ENCODE data around the gene SDK2.

Gene SDK2

GRCh38 chr17:73584049-73584448, 60.2 kb downstream of the SDK2 start:
- DNase-seq = no peak

- no peak for DNase-seq
Observed at GRCh38 chr17:73582821-73583220, 61.4 kb downstream of the SDK2 start.

DNA sequence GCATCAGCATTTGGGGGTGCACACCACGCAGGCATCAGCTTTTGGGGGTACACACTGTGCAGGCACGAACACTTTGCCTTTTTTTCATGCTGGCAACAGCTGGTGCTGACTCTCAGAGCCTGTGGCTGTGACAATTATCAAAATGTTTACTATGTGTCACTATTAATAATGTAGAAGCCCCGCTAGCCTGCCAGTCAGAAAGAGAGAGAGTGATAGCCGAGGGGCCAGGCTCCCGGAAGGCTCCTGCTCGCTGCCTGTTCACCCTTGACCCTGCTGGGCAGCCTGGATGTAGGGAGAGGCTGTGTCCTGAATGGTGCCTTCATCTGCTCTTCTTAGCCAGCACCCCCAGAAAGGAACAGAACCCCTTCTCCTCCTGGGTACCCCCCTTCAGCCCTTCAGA, 61.9 kb downstream of the SDK2 start:
- no peak for DNase-seq

DNA sequence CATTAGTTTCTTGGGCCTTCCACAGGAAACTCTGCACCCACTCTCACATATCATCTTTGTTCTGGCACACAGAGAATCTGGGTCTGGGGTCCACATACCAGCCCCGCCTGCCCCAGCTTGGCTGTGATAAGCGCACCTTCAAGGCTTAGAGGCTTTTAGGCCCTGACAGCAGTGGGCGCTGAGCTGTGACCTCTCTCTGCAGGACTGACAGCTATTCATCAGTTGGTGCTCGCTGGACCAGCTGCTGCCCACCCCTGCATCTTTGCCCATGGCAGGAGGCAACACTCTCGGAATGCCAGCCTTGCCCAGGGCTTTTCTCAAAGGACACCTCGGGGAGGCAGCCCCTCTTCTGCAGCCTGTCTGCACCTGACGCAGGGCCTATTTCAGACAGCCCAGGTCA, 62.9 kb downstream of the SDK2 start:
- DNase-seq = no peak

DNA sequence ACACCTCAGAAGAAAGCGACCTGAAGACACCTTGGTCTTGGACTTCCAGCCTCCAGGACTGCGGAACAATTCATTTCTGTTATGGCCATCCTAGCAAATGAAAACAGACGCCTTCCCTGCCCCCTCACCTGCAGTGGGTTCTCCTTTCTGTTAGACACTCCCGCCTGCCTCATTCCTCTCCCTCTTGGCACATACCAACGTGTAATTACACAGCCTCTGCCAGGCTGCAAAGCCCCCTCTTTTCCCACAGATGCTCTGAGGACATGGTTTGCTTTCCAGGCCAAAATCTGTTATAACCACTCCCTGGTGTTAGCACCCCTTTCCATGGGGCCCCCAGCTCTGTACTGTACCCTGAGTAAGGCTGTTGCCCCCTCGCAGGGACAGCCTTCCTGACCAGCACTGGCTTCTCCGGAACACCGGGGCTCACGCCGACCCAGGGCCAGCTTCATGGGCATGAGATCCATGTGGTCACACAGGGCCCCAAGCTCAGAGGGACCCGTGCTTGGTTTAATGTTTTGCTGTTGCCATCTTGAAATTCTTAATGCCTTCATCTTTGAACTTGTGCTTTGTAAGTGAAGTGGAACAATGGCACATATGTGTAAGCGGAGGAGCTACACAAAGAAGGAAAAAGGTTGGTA, 64.1 kb downstream of the SDK2 start:
- no peak for DNase-seq

DNA sequence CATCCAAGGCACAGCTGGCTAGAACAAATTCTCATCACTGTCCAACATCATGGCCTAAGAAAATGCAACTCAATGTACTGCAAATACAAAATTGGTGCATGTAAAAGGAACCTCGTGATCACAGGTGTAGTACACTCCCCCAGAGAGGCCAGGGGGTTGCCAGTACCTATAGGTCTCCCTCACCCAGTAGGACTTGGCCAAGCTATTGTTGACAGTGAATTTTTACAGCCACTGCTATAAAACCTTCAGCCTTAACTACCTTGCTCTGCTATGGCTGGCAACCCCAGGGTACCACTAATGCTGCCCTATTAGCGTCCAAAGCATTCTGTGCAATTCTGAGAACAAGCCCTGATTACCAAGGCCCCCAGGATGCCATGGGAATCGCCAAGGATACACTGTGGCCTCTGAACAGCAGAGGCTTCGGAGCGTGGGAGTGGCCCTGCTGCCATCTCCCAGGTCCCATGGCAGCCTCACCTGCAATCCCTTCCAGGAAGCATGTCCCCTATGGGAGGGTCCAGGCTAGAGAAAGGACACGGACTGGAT, 67.6 kb downstream of the SDK2 start:
- no peak for DNase-seq

- DNase-seq = no peak
Observed at GRCh38 chr17:73575470-73576221, 68.6 kb downstream of the SDK2 start.

GRCh38 chr17:73571511-73572130, 72.6 kb downstream of the SDK2 start:
- no peak for DNase-seq

DNA sequence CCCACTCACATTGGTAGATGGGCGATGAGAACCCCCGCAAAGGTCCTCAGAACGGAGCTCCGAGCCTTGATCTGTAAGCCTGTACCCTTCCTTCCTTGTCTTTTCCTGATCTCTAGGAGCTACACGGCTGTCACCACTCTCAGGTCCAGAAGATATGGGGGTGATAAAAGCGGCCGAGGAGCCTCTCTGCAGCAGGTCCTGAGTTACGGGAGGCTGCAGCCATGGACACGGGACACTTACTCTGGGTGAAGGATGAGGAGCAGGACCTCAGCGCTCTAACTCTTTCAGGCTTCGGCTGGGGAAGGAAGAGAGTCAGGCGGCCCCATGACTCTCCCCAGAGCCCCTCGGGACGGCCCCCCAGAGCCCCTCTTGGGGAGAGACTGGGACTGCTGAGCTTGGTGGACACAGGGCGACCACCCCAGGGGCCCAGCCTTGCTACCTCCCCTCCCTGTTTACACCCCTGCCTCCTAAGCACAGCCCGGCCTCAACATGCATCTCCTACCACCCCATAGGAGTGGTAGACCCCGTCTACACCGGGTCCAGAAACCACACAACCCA, 74.4 kb downstream of the SDK2 start:
- no peak for DNase-seq

- no peak for DNase-seq
Observed at GRCh38 chr17:73568934-73569333, 75.3 kb downstream of the SDK2 start.

- no peak for DNase-seq
Observed at GRCh38 chr17:73566905-73567782, 77.1 kb downstream of the SDK2 start.

DNA sequence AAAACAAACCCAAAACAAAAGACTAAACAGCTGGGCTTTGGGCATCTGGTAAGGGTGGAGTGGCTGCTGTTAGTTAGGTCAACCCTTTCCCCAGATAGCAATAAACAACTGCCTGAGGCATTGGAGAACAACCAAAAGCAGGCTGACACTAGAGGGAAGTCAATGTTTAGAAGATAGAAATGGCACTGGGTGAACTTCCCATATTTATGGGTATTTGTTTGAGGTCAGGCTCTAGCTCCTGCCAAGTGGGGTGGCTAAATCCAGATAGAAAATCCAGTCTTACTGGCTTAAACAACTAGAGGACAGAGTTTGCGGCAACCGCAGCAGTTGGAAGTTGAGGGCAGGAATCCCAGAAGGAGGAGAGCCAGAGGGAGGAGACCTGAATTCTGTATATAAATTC, 79.4 kb downstream of the SDK2 start:
- DNase-seq = no peak

- no peak for DNase-seq
Observed at GRCh38 chr17:73562896-73563295, 81.3 kb downstream of the SDK2 start.

GRCh38 chr17:73561111-73561510, 83.1 kb downstream of the SDK2 start:
- no peak for DNase-seq

DNA sequence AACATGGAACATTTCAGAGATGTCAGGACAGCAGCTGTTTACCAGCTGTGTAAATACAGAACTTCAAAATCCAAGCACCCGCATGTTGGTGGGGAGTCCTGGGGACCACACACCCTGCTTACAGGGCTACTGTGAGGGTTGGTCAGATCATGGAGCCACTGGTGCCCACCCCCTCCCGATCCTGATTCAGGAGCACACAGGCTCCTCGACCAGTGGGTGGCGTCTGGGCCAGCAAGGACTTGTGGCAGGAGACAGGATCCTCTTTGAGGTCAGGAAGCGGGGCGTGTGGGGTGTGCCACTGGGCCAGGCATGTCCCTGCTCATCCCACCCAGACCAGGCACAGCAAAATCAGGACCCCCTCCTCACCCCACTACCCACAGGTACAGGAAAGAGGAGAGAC, 83.6 kb downstream of the SDK2 start:
- DNase-seq = no peak

DNA sequence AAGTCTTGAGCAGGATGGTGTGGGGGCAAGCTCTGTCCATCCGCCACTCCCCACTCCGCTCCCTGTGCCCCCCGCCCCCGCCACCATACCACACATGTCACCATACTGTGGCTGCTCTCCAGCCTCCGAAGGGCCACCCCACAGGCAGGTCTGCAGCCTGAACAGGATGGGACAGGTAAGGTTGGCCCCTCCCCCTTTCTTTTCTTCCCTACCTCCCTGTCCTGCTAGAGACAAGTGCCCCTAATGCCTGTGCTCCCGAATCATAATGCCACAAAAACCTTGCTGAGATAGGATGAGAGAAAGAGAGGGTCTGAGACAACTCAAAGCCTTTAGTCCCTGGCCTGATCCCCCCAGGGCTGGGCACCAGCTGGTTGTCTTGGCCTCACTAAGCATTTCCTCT, 84.7 kb downstream of the SDK2 start:
- no peak for DNase-seq

- DNase-seq = no peak
Observed at GRCh38 chr17:73555199-73555960, 88.9 kb downstream of the SDK2 start.

GRCh38 chr17:73554498-73554897, 89.7 kb downstream of the SDK2 start:
- no peak for DNase-seq

DNA sequence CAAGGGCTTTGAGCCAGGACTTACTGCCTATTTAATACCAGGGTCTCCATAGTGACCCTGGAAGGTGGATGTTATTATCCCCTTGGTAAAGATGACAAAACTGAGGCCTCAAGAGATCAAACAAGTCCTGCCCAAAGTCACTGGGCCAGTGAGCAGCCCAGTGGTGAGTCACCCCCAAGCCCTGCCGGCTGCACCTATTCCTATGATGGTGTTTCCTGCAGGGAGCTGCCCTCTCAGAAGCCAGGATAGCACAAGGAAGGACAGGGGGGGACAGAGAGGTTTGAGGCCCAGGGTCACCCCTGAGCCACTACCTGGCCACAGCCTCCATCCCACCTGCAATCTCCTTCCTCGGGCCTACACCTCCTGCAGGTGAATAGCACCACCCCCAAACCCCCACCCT, 90.9 kb downstream of the SDK2 start:
- DNase-seq = no peak

GRCh38 chr17:73552300-73553048, 91.8 kb downstream of the SDK2 start:
- no peak for DNase-seq

DNA sequence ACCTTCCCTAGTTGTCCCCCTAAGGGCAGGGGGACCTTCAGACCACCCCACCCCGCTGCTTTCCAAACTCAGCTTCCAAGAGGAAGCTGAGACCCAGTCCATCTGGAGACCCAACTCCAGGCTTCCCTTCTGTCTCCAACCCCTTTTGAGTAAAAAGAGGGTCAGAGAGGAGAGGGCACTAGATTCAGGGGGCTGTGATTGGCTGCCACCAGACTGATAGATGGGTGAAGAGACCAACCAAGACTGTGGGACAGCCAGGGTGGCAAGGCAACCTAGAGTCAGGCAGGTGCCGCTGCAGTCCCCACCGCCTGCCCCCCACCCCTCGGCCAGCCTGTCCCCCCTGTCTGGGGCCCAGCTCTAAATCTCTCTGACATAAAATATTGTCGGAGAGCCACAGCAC, 92.5 kb downstream of the SDK2 start:
- DNase-seq = no peak

Data from GOT3 (cell line).